ENCODE data around the gene PAX5.

PAX5 gene

GRCh38 chr9:36896296-36896695, 137.8 kb downstream of the PAX5 start:
- H3K27ac ChIP-seq = no peak overlapping the region
- in situ Hi-C loops (cut with HindIII; ENCODE audit: low pct_ligation_motif_present, low sequenced_read_pairs) = no loop called here

GRCh38 chr9:36895744-36896260, 138.3 kb downstream of the PAX5 start:
- no peak overlapping the region for H3K27ac ChIP-seq
- no peak for TF ChIP-seq CTCF (IDR thresholded peaks at IDR 0.05; ENCODE audit: low read depth, low read length, missing control alignments)
- H3K36me3 ChIP-seq (replicated peaks) = no peaks in the 10 kb centered on the region
- in situ Hi-C loops (cut with HindIII; ENCODE audit: low pct_ligation_motif_present, low sequenced_read_pairs) = no loop called here
- no peak overlapping the region for H3K4me3 ChIP-seq (ENCODE audit: low read depth, low read length)
- H3K27me3 ChIP-seq (replicated peaks) = peaks cover 35% of the 10 kb centered on the region
- DNase-seq = no peak

More at GRCh38 chr9:36896296-36896695, 137.8 kb downstream of the PAX5 start:
- no peak for DNase-seq
- peaks cover 30% of the 10 kb centered on the region for H3K27me3 ChIP-seq (replicated peaks)
- no peaks in the 10 kb centered on the region for H3K36me3 ChIP-seq (replicated peaks)
- no peak overlapping the region for H3K4me3 ChIP-seq (ENCODE audit: low read depth, low read length)
- no peak for TF ChIP-seq CTCF (IDR thresholded peaks at IDR 0.05; ENCODE audit: low read depth, low read length, missing control alignments)

GRCh38 chr9:36894695-36895310, 139.3 kb downstream of the PAX5 start:
- Histone ChIP-seq H3K27ac (no peak overlapping the region), H3K4me3 (ENCODE audit: low read depth, low read length) (no peak overlapping the region), H3K27me3 (replicated peaks) (peaks cover 40% of the 10 kb centered on the region), H3K36me3 (replicated peaks) (no peaks in the 10 kb centered on the region)
- no peak for TF ChIP-seq CTCF (IDR thresholded peaks at IDR 0.05; ENCODE audit: low read depth, low read length, missing control alignments)
- no peak for DNase-seq
- in situ Hi-C loops (cut with HindIII; ENCODE audit: low pct_ligation_motif_present, low sequenced_read_pairs) = no loop called here

- no peak for TF ChIP-seq CTCF (IDR thresholded peaks at IDR 0.05; ENCODE audit: low read depth, low read length, missing control alignments)
- DNase-seq = no peak
- in situ Hi-C loops (cut with HindIII; ENCODE audit: low pct_ligation_motif_present, low sequenced_read_pairs) = no loop called here
- H3K27me3 ChIP-seq (replicated peaks) = peaks cover 36% of the 10 kb centered on the region
- H3K27ac ChIP-seq = no peak overlapping the region
- H3K36me3 ChIP-seq (replicated peaks) = no peaks in the 10 kb centered on the region
- no peak overlapping the region for H3K4me3 ChIP-seq (ENCODE audit: low read depth, low read length)
Observed at GRCh38 chr9:36893911-36894310, 140.2 kb downstream of the PAX5 start.

GRCh38 chr9:36893184-36893583, 140.9 kb downstream of the PAX5 start:
- no peak for DNase-seq
- no peak for TF ChIP-seq CTCF (IDR thresholded peaks at IDR 0.05; ENCODE audit: low read depth, low read length, missing control alignments)
- no peak overlapping the region for H3K4me3 ChIP-seq (ENCODE audit: low read depth, low read length)

GRCh38 chr9:36892279-36892678, 141.8 kb downstream of the PAX5 start:
- Histone ChIP-seq H3K27me3 (replicated peaks) (peaks cover 23% of the 10 kb centered on the region), H3K4me3 (ENCODE audit: low read depth, low read length) (no peak overlapping the region), H3K36me3 (replicated peaks) (no peaks in the 10 kb centered on the region), H3K27ac (no peak overlapping the region)
- no peak for TF ChIP-seq CTCF (IDR thresholded peaks at IDR 0.05; ENCODE audit: low read depth, low read length, missing control alignments)
- in situ Hi-C loops (cut with HindIII; ENCODE audit: low pct_ligation_motif_present, low sequenced_read_pairs) = no loop called here
- DNase-seq = no peak

More at GRCh38 chr9:36893184-36893583, 140.9 kb downstream of the PAX5 start:
- in situ Hi-C loops (cut with HindIII; ENCODE audit: low pct_ligation_motif_present, low sequenced_read_pairs) = no loop called here
- peaks cover 29% of the 10 kb centered on the region for H3K27me3 ChIP-seq (replicated peaks)
- no peaks in the 10 kb centered on the region for H3K36me3 ChIP-seq (replicated peaks)
- H3K27ac ChIP-seq = no peak overlapping the region
